GM12892 (cell line): Measurements from ENCODE around the gene SLC7A8.

Experiments used
- POLR2AphosphoS5 ChIP-seq: IDR thresholded peaks from 2 replicates; pipeline ENCODE4 v1.6.1; 2011; ENCODE audit warnings: low read depth, low read length, control low read depth
- TAF1 ChIP-seq: IDR thresholded peaks from 2 replicates; pipeline ENCODE4 v1.6.1; 2011; ENCODE audit warnings: low read depth, mild to moderate bottlenecking, control low read depth, low read length, borderline replicate concordance

DNA sequence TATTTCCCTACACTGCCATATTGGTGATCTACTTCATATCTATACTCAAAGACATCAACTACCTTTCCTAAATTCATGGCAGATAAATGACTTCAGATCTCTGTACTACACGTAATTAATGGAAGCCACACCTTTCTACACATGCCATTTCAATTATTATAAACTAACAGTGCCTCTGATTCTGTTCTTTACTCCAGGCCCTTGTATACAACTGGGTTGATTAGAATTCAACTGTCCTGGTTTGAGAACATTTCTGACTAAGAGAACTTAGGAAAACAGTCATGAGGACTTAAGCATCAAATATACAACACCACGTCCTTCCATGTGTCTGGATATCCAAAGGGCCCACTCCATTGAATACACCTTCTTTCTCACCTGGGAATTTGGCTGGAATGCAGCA lies 90.4 kb downstream of the SLC7A8 start:
- TF ChIP-seq TAF1 (no peak), POLR2AphosphoS5 (no peak)
